IMR-90 (cell line): ENCODE results near the gene ZNF302. TPM values are rescaled to one million over a fixed set of nuclear protein-coding genes. Genes with fewer than 3 reads are reported as not detected.

Experiments used
- ATAC-seq: fragments of 200-7000 bp; cut with Tn5 transposase; 2 replicates; pipeline ENCODE4 v1.9.1; 2020; ENCODE audit warnings: low read depth, mild to moderate bottlenecking, moderate library complexity
- BruUV-seq: library from RNA; stranded (reverse); fragments of 400-500 nt; replicated peaks from 2 replicates; lab custom pipeline; 2021; lab: Mats Ljungman, UMichigan
- CTCF ChIA-PET: fragments of 300-600 bp; formaldehyde crosslinking; extraction: SDS; loops from one replicate; lab custom pipeline; 2021; ENCODE audit warnings: antibody characterized with exemption; lab: Yijun Ruan, JAX
- POLR2A ChIA-PET: fragments of 300-600 bp; sonication (Branson Sonifier 250); formaldehyde crosslinking; loops from one replicate; lab custom pipeline; 2022; ENCODE audit warnings: antibody characterized with exemption; ENCODE audit not compliant: unreplicated experiment; lab: Charles Lee
- DNase-seq: peaks from one replicate; pipeline ENCODE4 v3.0.0; 2013
- H2AFZ ChIP-seq: replicated peaks from 2 replicates; pipeline ENCODE3; 2013; ENCODE audit warnings: low read length, mild to moderate bottlenecking; ENCODE audit not compliant: poor library complexity
- H2AK5ac ChIP-seq: 2 replicates; pipeline ENCODE4 v1.6.1; 2013; ENCODE audit warnings: low read depth, low read length, inconsistent platforms
- H2AK9ac ChIP-seq: replicated peaks from 2 replicates; pipeline ENCODE3; 2013; ENCODE audit warnings: mild to moderate bottlenecking, low read depth, low read length, moderate library complexity; ENCODE audit not compliant: poor library complexity
- H2BK120ac ChIP-seq: 2 replicates; pipeline ENCODE4 v1.6.1; 2013; ENCODE audit warnings: low read depth, low read length, inconsistent platforms
- H2BK15ac ChIP-seq: 3 replicates; pipeline ENCODE4 v1.6.1; 2013; ENCODE audit warnings: low read depth, low read length, inconsistent platforms
- H2BK20ac ChIP-seq: 2 replicates; pipeline ENCODE4 v1.6.1; 2013; ENCODE audit warnings: low read depth, mild to moderate bottlenecking, inconsistent platforms, low read length, moderate library complexity
- H2BK5ac ChIP-seq: 2 replicates; pipeline ENCODE4 v1.6.1; 2013; ENCODE audit warnings: mild to moderate bottlenecking, low read depth, low read length, inconsistent platforms; ENCODE audit not compliant: poor library complexity, severe bottlenecking
- H3K14ac ChIP-seq: replicated peaks from 2 replicates; pipeline ENCODE4 v1.6.1; 2013; ENCODE audit warnings: low read depth, low read length, inconsistent platforms
- H3K18ac ChIP-seq: 2 replicates; pipeline ENCODE4 v1.6.1; 2013; ENCODE audit warnings: low read depth, low read length, control low read depth
- H3K23ac ChIP-seq: 2 replicates; pipeline ENCODE4 v1.6.1; 2013; ENCODE audit warnings: low read depth, low read length, inconsistent platforms
- H3K27ac ChIP-seq: 2 replicates; pipeline ENCODE4 v1.5.1; 2013; ENCODE audit warnings: mild to moderate bottlenecking, control low read depth, low read length; ENCODE audit not compliant: insufficient read depth
- H3K27me3 ChIP-seq: 2 replicates; pipeline ENCODE4 v1.6.1; 2013; ENCODE audit warnings: low read length; ENCODE audit not compliant: control insufficient read depth, insufficient read depth
- H3K36me3 ChIP-seq: 2 replicates; pipeline ENCODE4 v1.6.1; 2013; ENCODE audit warnings: low read length, mixed read lengths; ENCODE audit not compliant: control insufficient read depth, insufficient read depth
- H3K4ac ChIP-seq: 2 replicates; pipeline ENCODE4 v1.6.1; 2013; ENCODE audit warnings: low read depth, low read length, inconsistent platforms
- H3K4me1 ChIP-seq: 2 replicates; pipeline ENCODE4 v1.6.1; 2013; ENCODE audit warnings: low read length, mixed read lengths; ENCODE audit not compliant: control insufficient read depth, insufficient read depth
- H3K4me2 ChIP-seq: 2 replicates; pipeline ENCODE4 v1.6.1; 2013; ENCODE audit warnings: low read depth, mild to moderate bottlenecking, control low read depth, low read length, moderate library complexity
- H3K4me3 ChIP-seq: 2 replicates; pipeline ENCODE4 v1.5.1; 2013; ENCODE audit warnings: low read depth, mild to moderate bottlenecking, control low read depth, low read length, moderate library complexity; ENCODE audit not compliant: insufficient read depth
- H3K56ac ChIP-seq: 2 replicates; pipeline ENCODE4 v1.6.1; 2013; ENCODE audit warnings: low read length, inconsistent platforms; ENCODE audit not compliant: insufficient read depth; ENCODE audit errors: extremely low read depth
- H3K79me1 ChIP-seq, 2 experiments: 2 replicates each; pipeline ENCODE4 v1.6.1; 2013; ENCODE audit warnings: low read length in 2 of 2, inconsistent platforms in 1 of 2, low read depth in 1 of 2
- H3K9ac ChIP-seq: 2 replicates; pipeline ENCODE4 v1.6.1; 2013; ENCODE audit warnings: low read depth, low read length, control low read depth
- H3K9me1 ChIP-seq: 2 replicates; pipeline ENCODE4 v1.6.1; 2013; ENCODE audit warnings: low read length, inconsistent platforms; ENCODE audit not compliant: insufficient read depth
- H3K9me3 ChIP-seq: 2 replicates; pipeline ENCODE4 v1.6.1; 2013; ENCODE audit warnings: low read length; ENCODE audit not compliant: control insufficient read depth, insufficient read depth
- H4K20me1 ChIP-seq: 2 replicates; pipeline ENCODE4 v1.6.1; 2013; ENCODE audit warnings: low read length, inconsistent platforms; ENCODE audit not compliant: insufficient read depth
- H4K5ac ChIP-seq: 2 replicates; pipeline ENCODE4 v1.6.1; 2013; ENCODE audit warnings: mild to moderate bottlenecking, low read depth, low read length, control low read depth
- H4K8ac ChIP-seq, 2 experiments: 2 replicates each; pipeline ENCODE4 v1.6.1; 2013; ENCODE audit warnings: low read depth in 2 of 2, low read length in 2 of 2, control low read depth in 1 of 2, inconsistent platforms in 1 of 2
- H4K91ac ChIP-seq: 2 replicates; pipeline ENCODE4 v1.6.1; 2013; ENCODE audit warnings: low read depth, low read length, inconsistent platforms; ENCODE audit not compliant: insufficient read depth
- BHLHE40 ChIP-seq: fragments of 150-350 bp; IDR thresholded peaks from 2 replicates; pipeline ENCODE4 v1.6.1; 2016; ENCODE audit warnings: mild to moderate bottlenecking, low read depth, low read length
- MAZ ChIP-seq: IDR thresholded peaks from 2 replicates; pipeline ENCODE4 v1.6.1; 2012; ENCODE audit warnings: low read depth, mild to moderate bottlenecking, low read length, improper control_type of control experiment, moderate library complexity, borderline replicate concordance
- MXI1 ChIP-seq: IDR thresholded peaks from 2 replicates; pipeline ENCODE4 v1.6.1; 2012; ENCODE audit warnings: low read depth, mild to moderate bottlenecking, low read length, moderate library complexity, borderline replicate concordance
- NFE2L2 ChIP-seq: fragments of 150-350 bp; IDR thresholded peaks from 2 replicates; pipeline ENCODE4 v1.6.1; 2016; ENCODE audit warnings: low read depth, mild to moderate bottlenecking, low read length
- WGBS, 2 experiments: methylation state at CpG; one replicate each; pipeline versions ENCODE4 v1.1.5 to v1.1.7; 2013; ENCODE audit warnings: missing lambda C conversion rate in 2 of 2; ENCODE audit not compliant: insufficient read length in 1 of 2; ENCODE audit errors: extremely low coverage in 2 of 2; 5-methylcytosine and 5-hydroxymethylcytosine counted together
- dilution Hi-C: fragments of 300-500 bp; cut with HindIII; formaldehyde crosslinking; loops from one replicate; pipeline ENCODE4 v1.14.3; 2018; ENCODE audit warnings: low sequenced_read_pairs; ENCODE audit not compliant: unreplicated experiment
- in situ Hi-C: fragments of 300-500 bp; cut with MboI; formaldehyde crosslinking; loops from 3 replicates; pipeline ENCODE4 v1.14.3; 2019; ENCODE audit warnings: low sequenced_read_pairs, inconsistent platforms, mixed read lengths
- intact Hi-C: fragments of 100-400 bp; cut with micrococcal nuclease; formaldehyde crosslinking; loops from 2 replicates; pipeline ENCODE4 v1.10.0; 2022
- polyA plus RNA-seq, 3 experiments: library from polyadenylated mRNA; depleted of rRNA; stranded (reverse); fragments of >200 nt; gene quantifications; 2 replicates each; pipeline ENCODE4 v1.2.3, GENCODE V29; 2012; ENCODE audit warnings: low replicate concordance in 1 of 3
- total RNA-seq: library from RNA; depleted of rRNA; stranded (reverse); fragments of >200 nt; gene quantifications from 2 replicates; pipeline ENCODE4 v1.2.3, GENCODE V29; 2012

Gene ZNF302
- total and polyA plus RNA-seq, 2 of the 4 experiments (the other 2 are of a cell fraction): 9.1 to 9.5 TPM

DNA sequence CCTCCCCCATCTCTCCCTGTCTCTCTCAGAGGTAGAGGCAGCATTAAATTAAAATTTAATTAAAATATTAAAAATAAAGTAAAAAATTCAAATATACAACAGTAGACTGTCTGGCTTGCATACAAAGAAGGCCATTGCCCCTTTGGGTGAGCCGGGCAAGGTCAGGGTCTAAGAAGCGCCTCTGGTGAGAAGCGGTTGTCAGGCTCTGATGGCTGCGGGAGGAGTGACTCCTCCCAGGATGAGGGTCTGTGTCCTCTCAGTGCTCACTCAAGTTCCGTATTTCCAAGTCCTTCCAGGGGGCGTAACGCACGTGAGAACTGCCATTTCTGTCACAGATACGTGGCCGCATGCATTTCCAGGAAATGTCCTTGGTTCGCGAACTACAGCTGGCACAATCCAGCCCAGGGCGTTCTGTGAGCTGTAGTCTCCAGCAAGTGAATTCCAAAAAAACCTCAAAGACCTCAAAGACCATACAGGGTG is 55.8 kb downstream of the ZNF302 start:
- Histone ChIP-seq H3K14ac (peak overlapping the region; percentile 90), H3K4ac (peak overlapping the region; percentile 97), H4K8ac (peak overlapping the region; percentile 42 to 99; a peak in 3 of 4 replicates), H3K18ac (peak overlapping the region; percentile 53), H4K91ac (peak overlapping the region; percentile 59), H3K27ac (peak overlapping the region; percentile 94), H3K9me3 (peaks cover 2% of the 10 kb centered on the region; the same call in 1 of the 2 replicates), H2BK120ac (peak overlapping the region; percentile 61), H2AFZ (peak overlapping the region; percentile 96), H2AK5ac (peak overlapping the region; percentile 20; the same call in 1 of the 2 replicates), H2BK20ac (no peak overlapping the region), H4K5ac (peak overlapping the region; percentile 87), H3K4me3 (peak overlapping the region; percentile 72), H3K4me1 (peaks cover 8% of the 10 kb centered on the region), H2BK15ac (no peak overlapping the region), H3K23ac (peak overlapping the region; percentile 76; the same call in 1 of the 2 replicates), H3K9me1 (peaks cover 4% of the 10 kb centered on the region; the same call in 1 of the 2 replicates), H3K9ac (peak overlapping the region; percentile 83), H3K36me3 (peaks cover 7% of the 10 kb centered on the region; the same call in 1 of the 2 replicates), H2AK9ac (peak overlapping the region; percentile 43), H2BK5ac (peak overlapping the region; percentile 92), H3K4me2 (peak overlapping the region; percentile 87), H3K56ac (peak overlapping the region; percentile 73; the same call in 1 of the 2 replicates), H4K20me1 (no peaks in the 10 kb centered on the region), H3K79me1 (peaks cover 10 to 18% of the 10 kb centered on the region in 2 experiments), H3K27me3 (no peaks in the 10 kb centered on the region)
- no TSS peak for BruUV-seq
- DNase-seq (no peak), ATAC-seq (peak; percentile 17; the same call in 1 of the 2 replicates)
- dilution Hi-C loops: no loop called here
- CTCF ChIA-PET: no interaction called here
- POLR2A ChIA-PET: no interaction called here
- intact Hi-C loops: loop anchor here (1.0 kb wide), 1 partner anchor 194 kb away; no protein-coding TSS in a partner anchor
- TF ChIP-seq NFE2L2 (no peak), BHLHE40 (peak; percentile 91), MAZ (no peak), MXI1 (peak; percentile 87)
- in situ Hi-C loops: no loop called here
- WGBS, 2 experiments: 5% methylated on average over 7 of the region's 13 CpGs; no CpG with 5 or more reads in 1 of the 2 experiments
